KOPT-K1 (cell line): ENCODE measurements around the gene URGCP.
A peak's percentile ranks its signal among the peaks of the same experiment; 100 is the strongest.

Experiments
- H3K27ac ChIP-seq: fragments of 200-600 bp; sonication (generic); 2 replicates; pipeline ENCODE4 v1.5.1; 2016; ENCODE audit warnings: antibody characterized with exemption, mild to moderate bottlenecking, low read depth, low read length; ENCODE audit not compliant: poor library complexity, severe bottlenecking
- H3K36me3 ChIP-seq: fragments of 200-600 bp; sonication (generic); 2 replicates; pipeline ENCODE4 v1.5.1; 2017; ENCODE audit warnings: antibody characterized with exemption, mild to moderate bottlenecking, low read length, moderate library complexity; ENCODE audit not compliant: insufficient read depth
- H3K9me3 ChIP-seq: fragments of 200-600 bp; sonication (generic); 2 replicates; pipeline ENCODE4 v1.5.1; 2017; ENCODE audit warnings: antibody characterized with exemption, low read length, mild to moderate bottlenecking; ENCODE audit not compliant: insufficient read depth, poor library complexity, severe bottlenecking

URGCP gene

DNA sequence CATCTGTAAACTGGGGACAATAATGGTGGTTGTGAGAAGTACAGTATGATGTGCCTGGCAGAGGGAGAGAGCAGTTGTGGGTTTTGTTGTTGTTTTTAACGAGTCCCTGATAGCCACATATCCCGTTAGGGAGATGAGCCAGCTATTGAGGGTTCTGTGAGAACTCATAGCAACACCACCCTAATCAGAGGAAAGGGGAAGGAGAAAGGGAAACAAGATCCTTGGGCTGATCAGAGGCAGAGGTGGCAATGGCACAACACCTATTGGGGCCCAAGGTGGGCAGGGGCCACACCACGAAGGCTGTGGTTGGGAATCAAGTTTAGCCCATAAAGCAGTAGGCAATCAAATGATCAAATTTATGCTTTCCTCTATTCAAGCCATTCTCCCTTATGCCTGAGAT lies 35.3 kb downstream of the URGCP start:
- peaks cover 33% of the 10 kb centered on the region for H3K36me3 ChIP-seq
- H3K27ac ChIP-seq, result no peak overlapping the region
- no peaks in the 10 kb centered on the region for H3K9me3 ChIP-seq

DNA sequence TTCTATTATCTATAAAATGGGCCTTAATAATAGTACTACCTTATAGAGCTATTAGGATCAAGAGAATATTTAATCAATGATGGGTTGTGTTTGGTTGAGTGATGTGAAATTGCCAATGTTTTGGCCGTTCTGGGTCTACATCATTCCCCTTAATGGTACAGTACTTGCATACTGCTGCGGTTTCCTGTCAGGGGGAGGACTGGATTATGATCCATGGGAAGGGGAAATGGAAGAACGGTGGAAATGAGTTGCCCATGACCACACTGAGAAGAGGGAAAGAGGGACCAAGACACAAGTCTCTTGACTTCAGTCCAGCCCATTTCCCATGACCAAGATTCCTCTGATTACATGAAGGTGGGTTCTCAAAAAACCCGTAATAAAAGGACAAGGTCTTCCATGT lies 36.1 kb downstream of the URGCP start:
- no peak overlapping the region for H3K27ac ChIP-seq
- H3K9me3 ChIP-seq, result no peaks in the 10 kb centered on the region
- H3K36me3 ChIP-seq, result peaks cover 31% of the 10 kb centered on the region

DNA sequence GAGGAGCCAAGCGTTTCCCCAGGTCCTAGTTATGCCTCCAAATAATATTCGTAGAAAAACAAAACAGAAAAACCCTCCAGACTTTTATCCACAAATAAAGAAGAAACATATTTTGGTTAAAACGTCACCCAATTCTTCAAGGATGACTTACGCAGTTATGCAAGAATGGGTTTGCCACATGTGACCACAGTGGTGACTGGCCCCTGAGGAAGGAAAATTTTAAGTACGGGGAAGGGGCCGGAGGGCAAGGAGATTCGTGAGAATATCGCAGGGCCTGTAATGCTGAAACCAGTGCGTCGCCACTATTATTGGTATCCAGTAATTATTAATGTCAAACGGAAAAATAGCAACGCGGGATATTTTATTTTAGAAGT lies 36.5 kb downstream of the URGCP start:
- peaks cover 29% of the 10 kb centered on the region for H3K36me3 ChIP-seq
- no peaks in the 10 kb centered on the region for H3K9me3 ChIP-seq
- peak overlapping the region; percentile 66 for H3K27ac ChIP-seq

DNA sequence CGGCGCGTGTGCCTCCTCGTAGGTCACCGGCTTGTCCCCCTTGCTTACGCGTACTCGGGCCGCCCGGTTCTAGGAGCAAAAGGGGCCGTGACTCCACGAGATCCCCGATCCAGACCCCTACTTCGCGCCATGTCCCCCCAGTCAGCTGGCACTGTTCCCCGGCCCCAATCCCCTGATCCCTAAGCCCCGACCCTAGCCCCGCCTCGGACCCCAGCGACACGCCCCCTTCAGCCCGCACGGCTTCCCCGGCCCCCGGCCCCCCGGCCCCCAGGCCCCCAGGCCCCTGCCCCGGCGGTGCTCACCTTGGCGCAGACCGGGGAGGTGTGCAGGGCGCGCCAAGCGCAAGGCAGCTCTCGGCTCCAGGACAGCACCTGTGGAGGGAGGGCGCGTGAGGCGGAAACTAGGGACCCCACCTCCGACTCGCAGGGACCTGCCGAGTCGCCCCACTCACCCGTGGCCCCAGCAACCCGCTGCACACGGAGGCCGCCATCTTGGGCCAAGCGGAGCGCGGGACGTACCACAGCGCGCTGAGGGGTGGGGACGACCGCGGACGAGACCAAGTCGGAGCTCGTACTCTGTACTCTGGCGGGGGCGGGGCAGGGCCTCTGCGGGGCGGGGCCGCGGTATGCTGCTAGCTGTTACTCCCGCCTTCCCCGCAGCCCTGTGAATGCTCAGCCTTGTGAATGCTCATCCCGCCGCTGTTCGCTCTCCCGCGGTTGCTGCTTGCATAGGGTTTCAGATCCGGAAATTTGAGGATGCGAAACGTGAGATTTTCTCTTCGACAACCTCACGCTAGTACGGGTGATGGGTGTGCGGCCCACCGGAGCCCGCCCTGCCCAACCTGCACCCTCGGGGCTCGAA lies 37.2 kb downstream of the URGCP start, which contains the start of gene MRPS24:
Gene MRPS24, minus strand, starts transcription at position 512 of the 861 bp plus-strand sequence. Its CDS starts 22 bp downstream, at position 490.
- Histone ChIP-seq H3K36me3 (peaks cover 29% of the 10 kb centered on the region), H3K27ac (peak within 1 kb of the TSS; percentile 66), H3K9me3 (no peaks in the 10 kb centered on the region)

DNA sequence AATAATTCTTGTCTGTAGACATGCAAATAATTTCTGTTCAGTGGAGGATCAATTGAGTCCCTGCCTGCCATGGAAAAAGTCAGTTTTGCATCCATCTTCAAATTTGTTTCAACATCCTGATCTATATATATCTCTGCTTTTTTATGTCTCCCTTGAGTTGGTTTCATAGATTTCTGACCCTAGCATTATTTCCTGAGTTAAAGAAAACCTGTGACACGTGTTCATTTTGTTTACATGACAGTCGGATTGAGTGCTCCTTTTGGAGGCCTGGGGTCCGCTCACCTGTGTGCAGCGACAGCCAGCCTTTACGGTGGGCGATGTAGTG lies 37.8 kb downstream of the URGCP start:
- Histone ChIP-seq H3K9me3 (no peaks in the 10 kb centered on the region), H3K36me3 (peaks cover 29% of the 10 kb centered on the region), H3K27ac (peak overlapping the region; percentile 66)

DNA sequence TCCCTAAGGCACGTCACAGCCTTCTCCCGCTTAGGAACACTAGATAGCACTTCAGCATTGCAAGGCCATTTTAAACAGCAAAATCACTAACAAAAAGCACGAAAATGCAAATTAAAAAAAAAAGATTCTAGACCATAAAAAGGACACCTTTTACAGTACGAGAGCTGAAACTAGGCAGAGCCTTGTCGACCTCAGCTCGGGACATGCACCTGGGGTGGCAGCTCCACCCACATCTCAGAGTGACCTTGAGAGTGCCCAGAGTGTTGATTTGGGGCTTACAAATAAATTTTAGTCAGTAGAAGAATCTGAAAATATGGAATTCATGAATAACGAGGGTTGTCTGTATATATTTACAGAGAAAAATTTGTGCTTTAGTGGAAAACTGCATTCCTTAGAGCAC lies 38.2 kb downstream of the URGCP start:
- H3K27ac ChIP-seq, result no peak overlapping the region
- peaks cover 29% of the 10 kb centered on the region for H3K36me3 ChIP-seq
- no peaks in the 10 kb centered on the region for H3K9me3 ChIP-seq

DNA sequence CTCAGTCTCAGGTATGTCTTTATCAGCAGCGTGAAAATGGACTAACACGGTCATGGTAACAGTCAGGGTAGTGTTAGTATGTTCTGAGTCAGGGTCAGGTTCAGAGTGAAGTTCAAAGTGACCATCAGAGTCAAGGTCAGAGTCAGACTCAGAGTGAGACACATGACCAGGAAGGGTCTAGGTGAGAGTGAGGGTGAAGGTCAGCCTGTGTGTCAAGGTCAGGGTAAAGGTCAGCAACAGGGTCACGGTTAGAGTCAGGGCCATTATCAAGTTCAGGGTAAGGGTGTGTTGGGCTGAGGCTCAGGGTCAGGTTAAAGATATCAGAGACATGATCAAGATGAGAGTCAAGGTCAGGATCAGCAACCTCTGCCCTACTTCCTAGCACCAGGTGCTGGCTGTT lies 41.1 kb downstream of the URGCP start:
- Histone ChIP-seq H3K9me3 (no peaks in the 10 kb centered on the region), H3K36me3 (peaks cover 29% of the 10 kb centered on the region), H3K27ac (no peak overlapping the region)

DNA sequence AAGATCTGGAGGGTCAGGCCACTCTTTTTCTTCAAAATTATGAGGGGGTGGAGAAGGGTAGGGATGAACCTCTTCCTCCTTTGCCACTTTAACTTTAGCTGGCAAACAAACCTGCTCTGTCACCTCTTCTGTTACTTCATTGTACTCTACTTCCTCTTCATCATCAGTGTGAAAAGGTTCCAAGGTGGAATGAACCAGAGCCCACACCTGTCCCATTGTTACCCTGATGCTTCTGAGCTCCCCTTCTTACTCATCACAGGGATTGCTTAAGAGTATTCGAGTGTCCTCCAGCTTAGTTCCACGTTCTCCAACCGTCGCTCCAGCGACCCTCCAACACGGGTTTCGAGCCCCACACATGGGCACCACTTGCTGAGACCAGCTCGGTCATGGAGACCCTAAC lies 42.3 kb downstream of the URGCP start:
- H3K36me3 ChIP-seq, result peaks cover 29% of the 10 kb centered on the region
- peaks cover 8% of the 10 kb centered on the region for H3K9me3 ChIP-seq
- H3K27ac ChIP-seq, result no peak overlapping the region

DNA sequence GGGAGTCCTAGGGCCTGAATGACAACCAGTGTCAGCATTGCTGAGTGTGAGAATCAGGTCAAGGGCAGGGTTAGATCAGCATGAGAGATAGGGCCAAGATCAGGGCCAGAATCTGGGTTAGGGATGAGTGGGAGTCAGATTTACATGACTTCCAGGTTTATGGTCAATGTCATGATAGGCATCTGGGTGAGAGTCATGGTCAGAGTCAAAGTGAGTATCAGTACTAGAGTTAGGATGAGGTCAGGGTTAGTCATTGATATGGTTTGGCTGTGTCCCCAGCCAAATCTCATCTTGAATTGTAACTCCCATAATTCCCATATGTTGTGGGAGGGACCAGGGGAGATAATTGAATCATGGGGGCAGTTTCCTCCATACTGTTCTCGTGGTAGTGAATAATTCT lies 49.4 kb downstream of the URGCP start:
- peaks cover 15% of the 10 kb centered on the region for H3K9me3 ChIP-seq
- no peak overlapping the region for H3K27ac ChIP-seq
- no peaks in the 10 kb centered on the region for H3K36me3 ChIP-seq

DNA sequence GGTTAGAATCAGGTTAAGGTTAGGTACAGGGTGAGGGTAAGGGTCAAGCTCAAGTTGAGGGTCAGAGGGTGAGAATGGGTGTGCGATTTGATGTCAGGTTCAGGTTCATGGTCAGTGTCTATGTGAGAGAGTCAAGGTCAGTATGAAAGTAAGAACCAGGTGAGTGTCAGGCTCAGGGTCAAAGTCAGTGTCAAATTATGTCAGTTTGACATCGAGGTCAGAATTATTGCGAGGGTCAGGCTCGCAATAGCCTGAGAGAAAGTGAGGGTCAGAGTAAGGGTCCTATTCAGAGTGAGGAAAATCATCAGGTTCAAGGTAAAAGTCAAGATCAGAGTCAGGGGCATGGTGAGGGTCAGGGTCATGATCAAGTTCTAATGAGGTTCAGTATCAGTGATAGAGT lies 50.1 kb downstream of the URGCP start:
- H3K36me3 ChIP-seq, result no peaks in the 10 kb centered on the region
- no peak overlapping the region for H3K27ac ChIP-seq
- peaks cover 15% of the 10 kb centered on the region for H3K9me3 ChIP-seq

DNA sequence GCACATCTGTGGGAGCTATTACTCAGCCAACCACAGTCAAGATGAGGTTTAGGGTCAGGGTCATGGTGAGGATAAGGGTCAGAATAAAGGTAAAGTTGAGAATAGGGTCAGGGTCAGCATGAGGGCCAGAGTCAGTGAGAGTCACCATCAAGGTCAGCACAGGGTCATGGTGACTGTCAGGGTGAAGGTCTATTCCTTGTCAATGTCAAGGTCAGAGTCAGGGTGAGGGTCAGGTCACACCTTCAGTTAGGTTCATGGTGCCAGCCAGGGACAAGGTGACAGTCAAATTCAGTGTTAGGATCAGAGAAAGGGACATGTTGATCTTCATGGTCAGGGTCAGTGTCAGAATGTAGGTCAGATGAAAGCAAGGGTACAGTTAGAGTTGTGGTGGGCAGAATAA lies 51.2 kb downstream of the URGCP start:
- H3K36me3 ChIP-seq, result no peaks in the 10 kb centered on the region
- peaks cover 15% of the 10 kb centered on the region for H3K9me3 ChIP-seq
- H3K27ac ChIP-seq, result no peak overlapping the region

DNA sequence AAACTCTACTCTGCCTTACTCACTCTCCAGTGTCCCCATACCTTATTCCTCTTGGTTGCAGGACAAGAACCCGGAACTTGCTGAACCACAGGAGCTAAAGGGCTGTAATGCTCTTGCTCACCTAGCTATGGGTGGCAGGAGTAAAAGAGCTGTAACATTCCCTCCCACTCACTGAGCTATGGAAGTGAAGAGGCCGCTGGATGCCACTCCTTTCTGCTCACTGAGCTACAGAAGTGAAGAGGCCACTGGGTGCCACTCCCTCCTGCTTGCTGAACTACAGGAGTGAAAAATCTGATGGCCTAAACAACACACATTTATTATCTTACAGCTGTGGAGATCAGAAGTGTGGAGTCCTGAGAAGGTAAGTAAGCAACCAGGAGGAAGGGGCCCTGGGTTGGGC lies 54.6 kb downstream of the URGCP start:
- Histone ChIP-seq H3K36me3 (no peaks in the 10 kb centered on the region), H3K9me3 (no peaks in the 10 kb centered on the region), H3K27ac (no peak overlapping the region)

DNA sequence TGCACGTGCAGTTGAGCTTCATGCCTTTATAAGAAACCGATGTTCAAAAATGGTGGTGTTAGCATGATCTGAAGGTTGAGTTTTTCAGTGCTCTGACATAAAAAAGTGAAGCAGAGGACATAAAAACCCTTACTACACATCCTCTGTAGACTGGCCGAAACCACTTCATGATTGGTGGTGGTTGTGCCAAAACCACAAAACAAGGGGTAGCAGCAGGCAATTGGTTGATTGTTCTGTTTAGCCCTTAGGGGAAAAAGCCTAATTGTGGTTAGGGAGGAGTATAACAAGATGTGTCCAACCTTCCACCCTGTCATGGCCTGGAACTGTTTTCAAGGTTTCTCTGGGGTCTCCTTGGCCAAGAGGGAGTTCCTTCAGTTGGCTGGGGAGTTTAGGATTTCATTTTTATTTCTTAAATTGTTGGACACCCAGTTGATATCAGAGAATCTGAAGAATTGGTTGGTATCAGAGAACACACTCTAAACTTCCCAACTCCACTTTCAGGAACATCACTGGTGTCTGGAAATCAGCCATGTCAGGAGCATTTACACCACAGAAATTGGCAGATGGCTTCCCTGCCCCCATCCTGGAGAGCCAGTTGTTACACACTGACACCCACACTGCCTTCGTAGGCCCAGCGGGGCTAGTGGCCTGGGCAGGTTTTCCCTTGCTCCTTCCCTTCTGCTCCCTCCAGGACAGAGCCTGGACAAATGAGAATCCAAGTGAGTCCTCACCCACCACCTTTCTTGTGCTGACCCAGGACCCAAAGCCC lies 55.9 kb downstream of the URGCP start:
- Histone ChIP-seq H3K27ac (no peak overlapping the region), H3K9me3 (no peaks in the 10 kb centered on the region), H3K36me3 (no peaks in the 10 kb centered on the region)

DNA sequence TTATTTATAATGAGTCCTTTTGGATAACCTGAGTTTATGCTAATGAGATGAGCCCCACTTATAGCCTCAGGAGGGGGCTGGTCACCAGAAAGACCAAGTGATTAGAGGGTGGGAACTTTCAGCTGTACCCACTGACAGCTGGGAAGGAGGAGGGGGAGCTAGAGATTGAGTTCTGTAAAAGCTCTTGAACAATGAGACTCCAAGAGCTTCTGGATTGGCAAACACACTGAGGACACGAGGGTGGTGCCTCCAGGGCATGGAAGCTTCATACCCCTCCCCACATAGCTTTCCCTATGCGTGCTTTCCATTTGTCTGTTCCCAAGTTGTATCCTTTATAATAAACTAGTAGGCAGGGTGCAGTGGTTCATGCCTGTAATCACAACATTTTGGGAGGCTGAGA lies 57.3 kb downstream of the URGCP start:
- no peaks in the 10 kb centered on the region for H3K9me3 ChIP-seq
- H3K27ac ChIP-seq, result no peak overlapping the region
- H3K36me3 ChIP-seq, result no peaks in the 10 kb centered on the region

DNA sequence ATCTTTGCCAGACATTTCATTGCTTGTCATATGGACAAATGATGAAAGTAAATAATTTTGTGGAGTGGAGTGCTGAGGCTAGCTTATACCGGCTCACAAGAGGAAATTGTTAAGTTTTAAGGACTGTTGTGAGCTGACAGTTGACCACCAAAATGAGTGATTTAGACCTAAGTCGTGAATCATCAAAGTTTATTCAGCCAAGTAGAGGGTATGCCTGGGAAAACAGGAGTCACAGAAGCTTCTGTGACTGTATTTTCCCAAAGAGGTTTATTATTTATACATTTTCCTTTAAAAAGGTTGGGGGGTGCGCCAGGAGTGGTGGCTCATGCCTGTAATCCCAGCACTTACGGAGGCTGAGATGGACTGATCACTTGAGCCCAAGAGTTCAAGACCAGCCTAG lies 58.9 kb downstream of the URGCP start:
- H3K9me3 ChIP-seq, result no peaks in the 10 kb centered on the region
- no peak overlapping the region for H3K27ac ChIP-seq
- H3K36me3 ChIP-seq, result no peaks in the 10 kb centered on the region

DNA sequence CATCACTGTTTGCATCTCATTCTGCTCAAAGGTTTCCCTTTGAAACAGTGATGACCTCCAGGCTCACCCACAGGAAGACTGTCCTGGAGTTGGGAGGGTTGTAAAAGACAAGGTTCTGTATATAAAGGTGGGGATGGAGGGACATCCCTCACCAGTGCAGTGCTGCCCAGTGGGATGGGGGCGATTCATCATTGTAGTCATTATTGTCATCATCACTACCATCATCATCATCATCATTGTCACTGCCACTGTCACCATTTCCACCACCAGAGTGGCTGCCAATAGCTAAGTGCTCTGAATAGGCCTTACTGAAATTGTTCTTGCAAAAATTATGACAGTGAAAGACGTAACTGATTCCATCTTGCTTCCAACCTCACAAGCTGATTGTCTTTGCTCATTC lies 61.7 kb downstream of the URGCP start:
- Histone ChIP-seq H3K9me3 (no peaks in the 10 kb centered on the region), H3K27ac (no peak overlapping the region), H3K36me3 (no peaks in the 10 kb centered on the region)
